ENCODE results near the gene PRPF40B.

PRPF40B gene

DNA sequence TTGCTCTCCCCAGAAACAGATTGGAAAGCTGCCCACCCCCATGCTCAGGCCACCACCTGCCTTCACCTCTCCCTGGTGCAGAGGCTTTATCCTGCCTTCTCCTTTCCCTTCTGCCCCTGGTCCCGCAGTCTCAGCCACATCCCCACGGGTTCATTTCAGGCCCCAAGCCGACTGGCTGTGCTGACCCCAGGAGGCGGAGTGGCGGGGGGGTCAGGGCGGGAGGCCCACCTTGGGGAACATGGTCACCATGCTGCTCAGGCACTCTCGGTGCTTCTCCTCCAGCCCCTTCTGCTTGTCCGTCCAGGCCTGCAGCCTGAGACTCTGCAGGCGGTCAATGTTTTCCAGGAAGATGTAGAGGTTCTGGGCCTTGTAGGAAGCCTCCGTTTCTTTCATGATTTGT lies 24.8 kb upstream of the PRPF40B start:
- Histone ChIP-seq H3F3A (ENCODE audit: insufficient read depth, low read length) (no peaks in the 10 kb centered on the region), H4K20me1 (ENCODE audit: insufficient read depth, low read length) (no peaks in the 10 kb centered on the region), H3K27me3 (replicated peaks; ENCODE audit: insufficient read depth, low read length) (no peaks in the 10 kb centered on the region), H3K9me2 (replicated peaks; ENCODE audit: insufficient read depth, low read length) (no peaks in the 10 kb centered on the region), H3K4me1 (ENCODE audit: low read length) (no peaks in the 10 kb centered on the region), H3K27ac (ENCODE audit: low read length) (no peak overlapping the region), H3K4me2 (ENCODE audit: low read depth, low read length) (no peak overlapping the region), H3K4me3 (ENCODE audit: low read length) (no peak overlapping the region), H3K9ac (ENCODE audit: low read length) (no peak overlapping the region), H3K36me3 (replicated peaks; ENCODE audit: insufficient read depth, low read length) (no peaks in the 10 kb centered on the region), H3K9me3 (replicated peaks; ENCODE audit: insufficient read depth, low read length) (no peaks in the 10 kb centered on the region), H2AFZ (ENCODE audit: low read length) (no peak overlapping the region), H3K79me2 (ENCODE audit: low read length) (no peaks in the 10 kb centered on the region)
- DNase-seq: no peak
- no peak for TF ChIP-seq EZH2phosphoT487 (IDR thresholded peaks at IDR 0.05; ENCODE audit: low read length)
- TF ChIP-seq, protein P1, sequence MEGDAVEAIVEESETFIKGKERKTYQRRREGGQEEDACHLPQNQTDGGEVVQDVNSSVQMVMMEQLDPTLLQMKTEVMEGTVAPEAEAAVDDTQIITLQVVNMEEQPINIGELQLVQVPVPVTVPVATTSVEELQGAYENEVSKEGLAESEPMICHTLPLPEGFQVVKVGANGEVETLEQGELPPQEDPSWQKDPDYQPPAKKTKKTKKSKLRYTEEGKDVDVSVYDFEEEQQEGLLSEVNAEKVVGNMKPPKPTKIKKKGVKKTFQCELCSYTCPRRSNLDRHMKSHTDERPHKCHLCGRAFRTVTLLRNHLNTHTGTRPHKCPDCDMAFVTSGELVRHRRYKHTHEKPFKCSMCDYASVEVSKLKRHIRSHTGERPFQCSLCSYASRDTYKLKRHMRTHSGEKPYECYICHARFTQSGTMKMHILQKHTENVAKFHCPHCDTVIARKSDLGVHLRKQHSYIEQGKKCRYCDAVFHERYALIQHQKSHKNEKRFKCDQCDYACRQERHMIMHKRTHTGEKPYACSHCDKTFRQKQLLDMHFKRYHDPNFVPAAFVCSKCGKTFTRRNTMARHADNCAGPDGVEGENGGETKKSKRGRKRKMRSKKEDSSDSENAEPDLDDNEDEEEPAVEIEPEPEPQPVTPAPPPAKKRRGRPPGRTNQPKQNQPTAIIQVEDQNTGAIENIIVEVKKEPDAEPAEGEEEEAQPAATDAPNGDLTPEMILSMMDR (IDR thresholded peaks at IDR 0.05; ENCODE audit: low read length): no peak
- TF ChIP-seq EZH2 (optimal IDR thresholded peaks at IDR 0.05; ENCODE audit: low read depth, low read length): no peak

DNA sequence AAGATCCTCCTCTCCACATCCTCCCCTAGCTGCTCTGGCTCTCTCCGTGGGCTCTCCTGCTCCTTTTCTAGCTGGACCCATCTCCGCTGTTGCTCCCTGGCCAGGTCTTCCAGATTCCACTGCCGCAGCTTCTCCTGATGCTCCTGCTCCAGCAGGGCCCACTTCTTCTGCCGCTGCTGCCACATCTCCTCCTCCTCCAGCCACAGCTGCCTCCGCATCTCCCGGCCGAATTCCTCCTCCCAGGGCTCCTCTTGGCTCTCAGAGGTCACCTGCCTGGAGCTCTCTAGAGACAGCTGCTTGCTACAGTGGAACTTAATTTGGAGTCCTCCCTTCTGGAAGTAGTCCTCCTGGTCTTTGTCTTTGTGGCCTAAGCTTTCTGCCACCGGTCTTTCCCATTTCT lies 23.4 kb upstream of the PRPF40B start:
- no peaks in the 10 kb centered on the region for H3F3A ChIP-seq (ENCODE audit: insufficient read depth, low read length)
- no peaks in the 10 kb centered on the region for H3K9me2 ChIP-seq (replicated peaks; ENCODE audit: insufficient read depth, low read length)
- no peaks in the 10 kb centered on the region for H3K79me2 ChIP-seq (ENCODE audit: low read length)
- no peaks in the 10 kb centered on the region for H3K36me3 ChIP-seq (replicated peaks; ENCODE audit: insufficient read depth, low read length)
- no peaks in the 10 kb centered on the region for H3K27me3 ChIP-seq (replicated peaks; ENCODE audit: insufficient read depth, low read length)
- no peak overlapping the region for H2AFZ ChIP-seq (ENCODE audit: low read length)
- H3K9ac ChIP-seq (ENCODE audit: low read length): no peak overlapping the region
- no peak overlapping the region for H3K4me3 ChIP-seq (ENCODE audit: low read length)
- no peaks in the 10 kb centered on the region for H4K20me1 ChIP-seq (ENCODE audit: insufficient read depth, low read length)
- H3K4me2 ChIP-seq (ENCODE audit: low read depth, low read length): no peak overlapping the region
- H3K9me3 ChIP-seq (replicated peaks; ENCODE audit: insufficient read depth, low read length): no peaks in the 10 kb centered on the region
- TF ChIP-seq, protein P1 (IDR thresholded peaks at IDR 0.05; ENCODE audit: low read length): no peak
- no peak for TF ChIP-seq EZH2phosphoT487 (IDR thresholded peaks at IDR 0.05; ENCODE audit: low read length)
- no peak for TF ChIP-seq EZH2 (optimal IDR thresholded peaks at IDR 0.05; ENCODE audit: low read depth, low read length)
- no peak overlapping the region for H3K27ac ChIP-seq (ENCODE audit: low read length)
- H3K4me1 ChIP-seq (ENCODE audit: low read length): no peaks in the 10 kb centered on the region
- DNase-seq: no peak

DNA sequence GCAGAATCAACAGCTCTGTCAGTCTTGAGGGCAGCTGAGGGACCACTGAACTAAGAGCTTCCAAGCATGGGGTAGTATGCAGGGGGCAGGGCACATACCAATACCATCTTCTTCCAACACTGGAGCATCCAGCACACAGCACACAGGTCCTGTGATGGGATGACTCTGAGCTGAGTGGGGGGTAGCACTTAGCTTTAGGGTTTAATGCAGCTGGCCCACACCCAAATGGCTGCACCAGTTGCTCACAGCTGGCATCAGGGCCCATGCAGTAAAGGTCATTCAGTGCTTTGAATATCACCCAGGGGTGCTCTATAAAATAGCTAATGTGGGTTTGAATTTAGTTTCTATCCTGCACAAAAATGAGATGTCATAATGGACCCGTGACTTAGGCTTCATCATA lies 19.6 kb upstream of the PRPF40B start:
- H4K20me1 ChIP-seq (ENCODE audit: insufficient read depth, low read length): no peaks in the 10 kb centered on the region
- H3K4me1 ChIP-seq (ENCODE audit: low read length): no peaks in the 10 kb centered on the region
- no peaks in the 10 kb centered on the region for H3F3A ChIP-seq (ENCODE audit: insufficient read depth, low read length)
- H3K27me3 ChIP-seq (replicated peaks; ENCODE audit: insufficient read depth, low read length): no peaks in the 10 kb centered on the region
- no peaks in the 10 kb centered on the region for H3K36me3 ChIP-seq (replicated peaks; ENCODE audit: insufficient read depth, low read length)
- H3K9me2 ChIP-seq (replicated peaks; ENCODE audit: insufficient read depth, low read length): no peaks in the 10 kb centered on the region
- H2AFZ ChIP-seq (ENCODE audit: low read length): no peak overlapping the region
- no peak overlapping the region for H3K4me2 ChIP-seq (ENCODE audit: low read depth, low read length)
- no peak for TF ChIP-seq EZH2phosphoT487 (IDR thresholded peaks at IDR 0.05; ENCODE audit: low read length)
- TF ChIP-seq, protein P1 (IDR thresholded peaks at IDR 0.05; ENCODE audit: low read length): no peak
- TF ChIP-seq EZH2 (optimal IDR thresholded peaks at IDR 0.05; ENCODE audit: low read depth, low read length): no peak
- H3K27ac ChIP-seq (ENCODE audit: low read length): no peak overlapping the region
- no peak overlapping the region for H3K9ac ChIP-seq (ENCODE audit: low read length)
- no peak overlapping the region for H3K4me3 ChIP-seq (ENCODE audit: low read length)
- DNase-seq: no peak
- no peaks in the 10 kb centered on the region for H3K9me3 ChIP-seq (replicated peaks; ENCODE audit: insufficient read depth, low read length)
- H3K79me2 ChIP-seq (ENCODE audit: low read length): no peaks in the 10 kb centered on the region

All from MM.1S (cell line).